H1 (cell line): ENCODE measurements around the gene NREP. TPM values are rescaled to one million over a fixed set of nuclear protein-coding genes. Genes with fewer than 3 reads are reported as not detected.

ENCODE experiments used
- CTCF ChIA-PET: fragments of 300-600 bp; sonication (Branson Sonifier 250); formaldehyde crosslinking; loops from one replicate; lab custom pipeline; 2021; ENCODE audit not compliant: partially characterized antibody; lab: Charles Lee
- POLR2A ChIA-PET: fragments of 300-600 bp; sonication (Branson Sonifier 250); formaldehyde crosslinking; loops from one replicate; lab custom pipeline; 2021; ENCODE audit warnings: inconsistent platforms; ENCODE audit not compliant: partially characterized antibody; lab: Charles Lee
- DNase-seq, 2 experiments: peaks; one replicate each; pipeline versions ENCODE4 v3.0.0 to v3.0.0-alpha.2; 2010 to 2022; ENCODE audit warnings: low spot score in 2 of 2, low read depth in 1 of 2, mixed read lengths in 1 of 2
- FAIRE-seq: peaks from 2 replicates; lab custom pipeline; 2011; peaks lifted over from hg19 to GRCh38; lab: Jason Lieb, UNC
- H2AFZ ChIP-seq: 2 replicates; pipeline ENCODE4 v1.8.1; 2012; ENCODE audit warnings: low read length, inconsistent platforms
- H2AK5ac ChIP-seq: 2 replicates; pipeline ENCODE4 v1.6.1; 2013; ENCODE audit warnings: low read depth, low read length
- H2BK120ac ChIP-seq: replicated peaks from 2 replicates; pipeline ENCODE3; 2013; ENCODE audit warnings: low read depth, low read length, inconsistent platforms
- H2BK12ac ChIP-seq: 2 replicates; pipeline ENCODE4 v1.6.1; 2013; ENCODE audit warnings: low read depth, low read length
- H2BK15ac ChIP-seq: 2 replicates; pipeline ENCODE4 v1.6.1; 2013; ENCODE audit warnings: low read length
- H2BK20ac ChIP-seq: 2 replicates; pipeline ENCODE4 v1.6.1; 2013; ENCODE audit warnings: low read length
- H2BK5ac ChIP-seq: 2 replicates; pipeline ENCODE4 v1.6.1; 2013; ENCODE audit warnings: low read depth, low read length
- H3K14ac ChIP-seq: 2 replicates; pipeline ENCODE4 v1.6.1; 2013; ENCODE audit warnings: inconsistent platforms; ENCODE audit not compliant: insufficient read length
- H3K18ac ChIP-seq: 2 replicates; pipeline ENCODE4 v1.6.1; 2013; ENCODE audit warnings: low read length; ENCODE audit errors: extremely low read depth
- H3K23ac ChIP-seq: 2 replicates; pipeline ENCODE4 v1.6.1; 2013; ENCODE audit warnings: inconsistent platforms; ENCODE audit not compliant: insufficient read length
- H3K23me2 ChIP-seq: 2 replicates; pipeline ENCODE4 v1.6.1; 2013; ENCODE audit warnings: low read depth, low read length
- H3K27ac ChIP-seq: 2 replicates; pipeline ENCODE4 v1.6.1; 2011; ENCODE audit warnings: low read depth, low read length, inconsistent platforms
- H3K27me3 ChIP-seq, 4 experiments: replicated peaks in 1 of 4; 1 replicate in 1 of 4; 2 replicates in 3 of 4; pipeline versions ENCODE4 v1.6.1 to v1.8.1; 2011 to 2013; ENCODE audit warnings: low read length in 3 of 4, mild to moderate bottlenecking in 3 of 4, inconsistent platforms in 2 of 4, mixed read lengths in 2 of 4, moderate library complexity in 1 of 4; ENCODE audit not compliant: control insufficient read depth in 3 of 4, insufficient read depth in 3 of 4; ENCODE audit errors: extremely low read depth in 1 of 4
- H3K36me3 ChIP-seq, 4 experiments: 2 replicates each; pipeline versions ENCODE4 v1.6.1 to v1.8.1; 2011 to 2013; ENCODE audit warnings: mild to moderate bottlenecking in 4 of 4, low read length in 3 of 4, moderate library complexity in 2 of 4, control low read depth in 1 of 4, inconsistent platforms in 1 of 4; ENCODE audit not compliant: insufficient read depth in 4 of 4, control insufficient read depth in 2 of 4
- H3K4ac ChIP-seq: replicated peaks from 2 replicates; pipeline ENCODE3; 2013; ENCODE audit warnings: low read length, low read depth, mixed read lengths, inconsistent platforms; ENCODE audit not compliant: insufficient read length
- H3K4me1 ChIP-seq, 4 experiments: replicated peaks in 1 of 4; 1 replicate in 1 of 4; 2 replicates in 3 of 4; pipeline versions ENCODE4 v1.6.1 to v1.8.1; 2011 to 2013; ENCODE audit warnings: low read length in 3 of 4, inconsistent platforms in 2 of 4, mixed read lengths in 1 of 4; ENCODE audit not compliant: insufficient read depth in 4 of 4, control insufficient read depth in 3 of 4
- H3K4me2 ChIP-seq, 2 experiments: 2 replicates each; pipeline versions ENCODE4 v1.6.1 to v1.8.1; 2011 to 2013; ENCODE audit warnings: low read depth in 2 of 2, low read length in 2 of 2, control low read depth in 1 of 2, inconsistent platforms in 1 of 2, mild to moderate bottlenecking in 1 of 2; ENCODE audit not compliant: insufficient read depth in 1 of 2
- H3K4me3 ChIP-seq, 4 experiments: fragments of 200-600, 300-600 bp in 1 of 4; sonication (generic), shearing (Covaris generic), sonication (Bioruptor Twin) in 1 of 4; 2 replicates each; pipeline versions ENCODE4 v1.5.1 to v1.8.1; 2011 to 2016; ENCODE audit warnings: low read length in 4 of 4, low read depth in 3 of 4, control low read depth in 2 of 4, inconsistent platforms in 2 of 4, mild to moderate bottlenecking in 2 of 4, mixed read lengths in 1 of 4, moderate library complexity in 1 of 4; ENCODE audit not compliant: insufficient read depth in 2 of 4; ENCODE audit errors: extremely low read depth in 1 of 4
- H3K56ac ChIP-seq: replicated peaks from 2 replicates; pipeline ENCODE3; 2013; ENCODE audit warnings: low read depth, mild to moderate bottlenecking, mixed read lengths, low read length, inconsistent platforms; ENCODE audit not compliant: insufficient read length
- H3K79me1 ChIP-seq: 2 replicates; pipeline ENCODE4 v1.6.1; 2013; ENCODE audit warnings: low read depth, low read length, control low read depth
- H3K79me2 ChIP-seq, 2 experiments: 2 replicates each; pipeline versions ENCODE4 v1.6.1 to v1.8.1; 2012 to 2013; ENCODE audit warnings: low read length in 2 of 2, mild to moderate bottlenecking in 2 of 2, inconsistent platforms in 1 of 2; ENCODE audit not compliant: insufficient read depth in 2 of 2, control insufficient read depth in 1 of 2
- H3K9ac ChIP-seq, 4 experiments: replicated peaks in 1 of 4; 1 replicate in 1 of 4; 2 replicates in 3 of 4; pipeline versions ENCODE4 v1.6.1 to v1.8.1; 2011 to 2013; ENCODE audit warnings: low read depth in 3 of 4, low read length in 3 of 4, control low read depth in 2 of 4, mild to moderate bottlenecking in 2 of 4, moderate library complexity in 2 of 4, inconsistent platforms in 1 of 4; ENCODE audit errors: extremely low read depth in 1 of 4
- H3K9me3 ChIP-seq, 2 experiments: 2 replicates each; pipeline versions ENCODE4 v1.6.1 to v1.8.1; 2012 to 2013; ENCODE audit warnings: mild to moderate bottlenecking in 2 of 2, moderate library complexity in 2 of 2, control low read depth in 1 of 2, inconsistent platforms in 1 of 2, low read depth in 1 of 2, low read length in 1 of 2, mixed read lengths in 1 of 2; ENCODE audit not compliant: insufficient read depth in 2 of 2
- H4K20me1 ChIP-seq, 2 experiments: replicated peaks in 1 of 2; 2 replicates each; pipeline versions ENCODE3 to v1.8.1; 2011 to 2013; ENCODE audit warnings: inconsistent platforms in 2 of 2, low read length in 2 of 2, mild to moderate bottlenecking in 1 of 2; ENCODE audit not compliant: insufficient read depth in 2 of 2, control insufficient read depth in 1 of 2
- H4K5ac ChIP-seq: 2 replicates; pipeline ENCODE4 v1.6.1; 2013; ENCODE audit warnings: low read length, low read depth, mixed read lengths, inconsistent platforms; ENCODE audit not compliant: insufficient read length
- H4K8ac ChIP-seq: 2 replicates; pipeline ENCODE4 v1.8.0; 2013; ENCODE audit warnings: mild to moderate bottlenecking, moderate library complexity, low read length, inconsistent platforms; ENCODE audit not compliant: insufficient read depth; ENCODE audit errors: extremely low read depth
- H4K91ac ChIP-seq: replicated peaks from 2 replicates; pipeline ENCODE3; 2013; ENCODE audit warnings: low read length, mixed read lengths, inconsistent platforms; ENCODE audit not compliant: insufficient read length
- SIRT6 ChIP-seq: IDR thresholded peaks from one replicate; pipeline ENCODE4 v1.7.1; 2012; ENCODE audit warnings: low read length, inconsistent platforms
- WGBS, 2 experiments: shearing (Covaris generic) in 1 of 2; methylation state at CpG; one replicate each; pipeline versions ENCODE4 v1.1.6 to v1.1.7; 2013 to 2015; ENCODE audit warnings: low lambda C conversion rate in 2 of 2, mixed read lengths in 2 of 2, inconsistent platforms in 1 of 2, low coverage in 1 of 2, missing lambda C conversion rate in 1 of 2; ENCODE audit not compliant: insufficient replicate concordance in 2 of 2, insufficient coverage in 1 of 2, insufficient read length in 1 of 2; ENCODE audit errors: extremely low coverage in 1 of 2, missing lambda C conversion rate in 1 of 2; 5-methylcytosine and 5-hydroxymethylcytosine counted together
- polyA plus RNA-seq, 7 experiments: library from polyadenylated mRNA; depleted of rRNA in 3 of 7; stranded (reverse) in 5 of 7; unstranded in 2 of 7; fragments of >200 nt in 5 of 7; fragments of 200-250 nt in 2 of 7; gene quantifications; 1 replicate in 5 of 7; 2 replicates in 1 of 7; 4 replicates in 1 of 7; pipeline versions ENCODE4 v1.2.1 to v1.2.3, GENCODE V29; 2011 to 2013; ENCODE audit warnings: missing spikeins in 2 of 7, mixed read lengths in 2 of 7
- total RNA-seq: library from RNA; stranded (reverse); fragmentation: NEBNext Ultra II Directional; extraction: Animal tissue kit (Norgen Biotek cat#: 25700); gene quantifications from 2 replicates; pipeline ENCODE4 v1.2.1, GENCODE V29; 2021

Gene NREP
- total and polyA plus RNA-seq, 2 of the 8 experiments (the other 6 are each of a cell fraction or from before 2014, with no cell fraction given) = 254 to 301 TPM

DNA sequence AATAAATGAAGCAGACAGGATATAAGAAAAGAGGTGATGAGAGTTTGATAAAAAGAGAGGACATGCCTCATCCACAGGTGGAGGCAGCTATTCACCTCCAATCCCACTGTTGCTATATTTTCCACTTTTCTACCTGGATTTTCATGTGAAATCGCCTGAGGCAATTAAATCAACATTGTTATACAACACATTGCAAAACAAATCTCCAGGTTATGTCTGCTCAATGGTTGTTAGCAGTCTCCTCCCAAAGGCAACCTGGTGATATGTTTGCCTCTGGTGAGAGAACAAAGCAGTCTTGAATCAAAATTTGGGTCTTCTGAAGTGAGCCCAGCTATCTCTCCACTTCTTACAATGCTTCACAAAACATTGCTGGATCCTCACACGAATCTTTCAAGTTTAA lies 30.0 kb downstream of the NREP start:
- FAIRE-seq (no peak), DNase-seq (no peak)
- H4K8ac ChIP-seq = no peak overlapping the region
- H3K4me3 ChIP-seq = no peak overlapping the region
- POLR2A ChIA-PET = interaction anchor here (2.6 kb wide), 1 partner anchor 30 kb away, joined by 12 read pairs; the partner anchor contains the start of gene NREP
- H3K4ac ChIP-seq = no peak overlapping the region
- no peak overlapping the region for H2AFZ ChIP-seq
- no peak overlapping the region for H4K5ac ChIP-seq
- no peak overlapping the region for H2BK12ac ChIP-seq
- H3K9me3 ChIP-seq = no peaks in the 10 kb centered on the region
- H3K36me3 ChIP-seq = peaks cover 3 to 46% (median 18%) of the 10 kb centered on the region in 4 experiments; a peak in 7 of 8 replicates
- H3K18ac ChIP-seq = no peak overlapping the region
- no peaks in the 10 kb centered on the region for H3K4me1 ChIP-seq
- H2AK5ac ChIP-seq = no peak overlapping the region
- no peaks in the 10 kb centered on the region for H4K20me1 ChIP-seq
- H2BK15ac ChIP-seq = no peak overlapping the region
- H3K23me2 ChIP-seq = no peaks in the 10 kb centered on the region
- CTCF ChIA-PET = interaction anchor here (0.7 kb wide), 2 partner anchors 28 to 41 kb away, joined by 3 read pairs; no protein-coding TSS in a partner anchor
- H2BK20ac ChIP-seq = no peak overlapping the region
- no peak overlapping the region for H3K14ac ChIP-seq
- no peaks in the 10 kb centered on the region for H3K27me3 ChIP-seq
- H3K79me2 ChIP-seq = no peaks in the 10 kb centered on the region
- H3K79me1 ChIP-seq = no peaks in the 10 kb centered on the region
- H2BK5ac ChIP-seq = no peak overlapping the region
- no peak overlapping the region for H3K56ac ChIP-seq
- H3K23ac ChIP-seq = no peak overlapping the region
- H3K27ac ChIP-seq = no peak overlapping the region
- H3K9ac ChIP-seq = no peak overlapping the region
- no peak overlapping the region for H2BK120ac ChIP-seq
- 95% methylated on average over 2 of the region's 2 CpGs; no CpG with 5 or more reads in 1 of the 2 experiments for WGBS, 2 experiments
- H3K4me2 ChIP-seq = no peak overlapping the region
- H4K91ac ChIP-seq = no peak overlapping the region
- TF ChIP-seq SIRT6 = no peak
